HG02970 (cell line): Measurements from ENCODE around the gene FBXO46.
A peak's percentile ranks its signal among the peaks of the same experiment; 100 is the strongest.
"Not testable (repeated sequence)": the region's sequence is repeated elsewhere in the genome, so short reads cannot be mapped to it uniquely, and the experiment has no call there.

ENCODE experiments used
- ATAC-seq: cut with Tn5 transposase; IDR thresholded peaks from one replicate; pipeline ENCODE4 v1.9.1; 2021; ENCODE audit warnings: mild to moderate bottlenecking, moderate library complexity, moderate number of reproducible peaks; ENCODE audit not compliant: unreplicated experiment, low FRiP score

Gene FBXO46

GRCh38 chr19:45729800-45730290, 851 bp downstream of the FBXO46 start:
- ATAC-seq: no peak

GRCh38 chr19:45728683-45729082, 2.0 kb downstream of the FBXO46 start:
- not testable (repeated sequence) for ATAC-seq

- ATAC-seq: not testable (repeated sequence)
Measured at GRCh38 chr19:45720065-45720464, 10.6 kb downstream of the FBXO46 start.

- ATAC-seq: no peak
Measured at GRCh38 chr19:45717983-45718650, 12.6 kb downstream of the FBXO46 start.

GRCh38 chr19:45717131-45717982, 13.3 kb downstream of the FBXO46 start:
- peak; percentile 94 for ATAC-seq

GRCh38 chr19:45716359-45717130, 14.2 kb downstream of the FBXO46 start:
- ATAC-seq: no peak

- ATAC-seq: no peak
Measured at GRCh38 chr19:45715139-45715538, 15.6 kb downstream of the FBXO46 start.

GRCh38 chr19:45713141-45713540, 17.6 kb downstream of the FBXO46 start:
- no peak for ATAC-seq

GRCh38 chr19:45712699-45713067, 18.0 kb downstream of the FBXO46 start:
- no peak for ATAC-seq

GRCh38 chr19:45711851-45712698, 18.6 kb downstream of the FBXO46 start:
- ATAC-seq: no peak

- no peak for ATAC-seq
Measured at GRCh38 chr19:45710356-45711130, 20.2 kb downstream of the FBXO46 start.

- ATAC-seq: no peak
Measured at GRCh38 chr19:45705710-45706415, 24.8 kb downstream of the FBXO46 start.

- no peak for ATAC-seq
Measured at GRCh38 chr19:45705115-45705514, 25.6 kb downstream of the FBXO46 start.

GRCh38 chr19:45701676-45702075, 29.0 kb downstream of the FBXO46 start:
- no peak for ATAC-seq

- no peak for ATAC-seq
Measured at GRCh38 chr19:45693106-45693788, 37.4 kb downstream of the FBXO46 start.

- peak; percentile 81 for ATAC-seq
Measured at GRCh38 chr19:45692187-45693105, 38.2 kb downstream of the FBXO46 start, which contains the start of gene QPCTL. Gene QPCTL, plus strand, starts transcription at chr19:45692666. Its CDS starts 38 bp downstream, at chr19:45692704.
